PFSK-1 (cell line): Measurements from ENCODE around the gene P4HA3.

ENCODE experiments used
- POLR2AphosphoS5 ChIP-seq: IDR thresholded peaks from 2 replicates; pipeline ENCODE4 v1.6.1; 2012; ENCODE audit warnings: low read depth, mild to moderate bottlenecking, control low read depth, low read length, moderate library complexity
- TAF1 ChIP-seq: IDR thresholded peaks from 2 replicates; pipeline ENCODE4 v1.6.1; 2012; ENCODE audit warnings: low read length, control low read depth, borderline replicate concordance; ENCODE audit not compliant: insufficient read depth
- TF ChIP-seq, protein P1 (sequence below), 2 experiments: IDR thresholded peaks; 2 replicates each; pipeline versions ENCODE4 v1.6.1 to v1.8.0; 2011 to 2012; ENCODE audit warnings: low read depth in 2 of 2, low read length in 2 of 2, control low read depth in 1 of 2, inconsistent platforms in 1 of 2, mild to moderate bottlenecking in 1 of 2, moderate library complexity in 1 of 2; ENCODE audit not compliant: insufficient read depth in 1 of 2

- TF ChIP-seq, protein P1, sequence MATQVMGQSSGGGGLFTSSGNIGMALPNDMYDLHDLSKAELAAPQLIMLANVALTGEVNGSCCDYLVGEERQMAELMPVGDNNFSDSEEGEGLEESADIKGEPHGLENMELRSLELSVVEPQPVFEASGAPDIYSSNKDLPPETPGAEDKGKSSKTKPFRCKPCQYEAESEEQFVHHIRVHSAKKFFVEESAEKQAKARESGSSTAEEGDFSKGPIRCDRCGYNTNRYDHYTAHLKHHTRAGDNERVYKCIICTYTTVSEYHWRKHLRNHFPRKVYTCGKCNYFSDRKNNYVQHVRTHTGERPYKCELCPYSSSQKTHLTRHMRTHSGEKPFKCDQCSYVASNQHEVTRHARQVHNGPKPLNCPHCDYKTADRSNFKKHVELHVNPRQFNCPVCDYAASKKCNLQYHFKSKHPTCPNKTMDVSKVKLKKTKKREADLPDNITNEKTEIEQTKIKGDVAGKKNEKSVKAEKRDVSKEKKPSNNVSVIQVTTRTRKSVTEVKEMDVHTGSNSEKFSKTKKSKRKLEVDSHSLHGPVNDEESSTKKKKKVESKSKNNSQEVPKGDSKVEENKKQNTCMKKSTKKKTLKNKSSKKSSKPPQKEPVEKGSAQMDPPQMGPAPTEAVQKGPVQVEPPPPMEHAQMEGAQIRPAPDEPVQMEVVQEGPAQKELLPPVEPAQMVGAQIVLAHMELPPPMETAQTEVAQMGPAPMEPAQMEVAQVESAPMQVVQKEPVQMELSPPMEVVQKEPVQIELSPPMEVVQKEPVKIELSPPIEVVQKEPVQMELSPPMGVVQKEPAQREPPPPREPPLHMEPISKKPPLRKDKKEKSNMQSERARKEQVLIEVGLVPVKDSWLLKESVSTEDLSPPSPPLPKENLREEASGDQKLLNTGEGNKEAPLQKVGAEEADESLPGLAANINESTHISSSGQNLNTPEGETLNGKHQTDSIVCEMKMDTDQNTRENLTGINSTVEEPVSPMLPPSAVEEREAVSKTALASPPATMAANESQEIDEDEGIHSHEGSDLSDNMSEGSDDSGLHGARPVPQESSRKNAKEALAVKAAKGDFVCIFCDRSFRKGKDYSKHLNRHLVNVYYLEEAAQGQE (IDR thresholded peaks at IDR 0.05; ENCODE audit: insufficient read depth in 1 of 2, low read depth in 2 of 2, low read length in 2 of 2), result no peak
- TF ChIP-seq TAF1 (no peak), POLR2AphosphoS5 (no peak)
Observed at GRCh38 chr11:74221816-74222215, 89.6 kb downstream of the P4HA3 start.
